HG03439 (cell line): Measurements from ENCODE around the gene NAA60.
"Not testable (repeated sequence)": the region's sequence is repeated elsewhere in the genome, so short reads cannot be mapped to it uniquely, and the experiment has no call there.

ENCODE experiments used
- ATAC-seq: cut with Tn5 transposase; IDR thresholded peaks from one replicate; pipeline ENCODE4 v1.9.1; 2021; ENCODE audit warnings: mild to moderate bottlenecking, moderate library complexity; ENCODE audit not compliant: unreplicated experiment

Gene NAA60

DNA sequence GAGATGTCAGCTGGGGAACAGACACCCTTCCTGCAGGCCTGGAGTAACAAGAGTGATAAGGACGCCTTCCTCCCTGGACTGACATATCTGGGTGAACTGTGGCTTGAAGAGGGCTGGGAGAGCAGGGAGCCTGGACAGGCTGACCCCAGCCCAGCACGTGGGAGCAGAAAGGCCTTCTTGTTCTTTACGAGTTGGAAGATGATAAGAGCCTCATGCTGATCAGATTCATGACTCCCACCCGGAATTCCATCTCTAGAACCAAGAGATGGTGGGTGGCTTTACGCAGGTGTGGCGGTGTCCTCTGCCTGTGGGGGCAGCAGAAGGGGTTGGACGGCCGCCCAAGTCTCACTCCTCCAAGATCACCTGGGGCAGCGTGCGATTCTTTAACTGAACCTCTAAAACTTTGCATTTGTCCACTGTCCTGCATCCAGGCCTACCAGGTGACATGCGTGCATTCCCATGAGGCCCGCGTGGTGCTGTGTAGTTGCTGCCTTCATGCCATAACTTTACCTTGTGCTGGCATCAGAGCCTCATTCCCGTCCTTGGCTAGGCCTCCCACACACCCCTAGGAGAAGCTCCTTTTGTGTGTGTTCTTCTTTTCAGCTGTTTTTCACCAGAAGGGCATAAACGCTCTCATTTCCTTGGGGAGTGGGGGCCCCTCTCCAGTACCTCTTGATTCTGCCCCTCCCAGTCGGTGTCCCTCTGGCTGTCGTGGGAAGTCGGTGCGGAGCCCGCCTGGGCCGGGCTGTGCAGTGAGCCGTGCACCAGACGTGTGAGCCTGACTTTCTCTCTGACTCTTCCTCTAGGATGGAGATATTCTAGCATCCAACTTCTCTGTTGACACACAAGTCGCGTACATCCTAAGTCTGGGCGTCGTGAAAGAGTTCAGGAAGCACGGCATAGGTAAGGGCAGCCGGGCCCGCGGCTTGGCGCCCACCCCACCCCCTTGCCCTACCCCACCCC is 38.5 kb downstream of the NAA60 start:
- ATAC-seq = no peak

DNA sequence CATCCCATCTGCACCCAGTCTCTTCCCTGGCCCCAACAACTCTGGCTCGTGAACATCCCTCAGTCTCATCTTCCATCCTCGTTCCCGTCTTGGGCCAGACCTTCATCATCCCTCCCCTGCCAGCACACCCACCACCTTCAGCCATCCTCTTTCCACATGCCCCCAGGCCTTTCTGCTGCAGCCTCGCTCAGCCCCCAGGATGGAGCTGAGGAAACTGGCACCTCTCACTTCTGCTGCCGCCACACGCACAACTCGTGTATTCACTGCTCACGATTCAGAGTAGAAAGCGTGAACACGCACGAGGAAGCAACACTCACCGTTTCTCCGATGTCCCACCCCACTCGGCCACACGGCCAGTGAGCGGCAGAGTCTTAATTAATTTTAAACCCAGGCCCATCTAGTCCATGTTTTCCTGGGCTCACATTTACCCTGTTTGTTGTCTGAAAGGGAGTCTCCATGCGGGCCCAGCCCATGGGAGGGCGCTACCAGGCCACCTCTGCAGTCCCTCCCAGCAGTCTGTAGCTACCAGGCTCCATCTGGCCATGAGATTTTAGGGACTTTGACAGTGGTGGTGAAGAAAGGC is 39.3 kb downstream of the NAA60 start:
- no peak for ATAC-seq

DNA sequence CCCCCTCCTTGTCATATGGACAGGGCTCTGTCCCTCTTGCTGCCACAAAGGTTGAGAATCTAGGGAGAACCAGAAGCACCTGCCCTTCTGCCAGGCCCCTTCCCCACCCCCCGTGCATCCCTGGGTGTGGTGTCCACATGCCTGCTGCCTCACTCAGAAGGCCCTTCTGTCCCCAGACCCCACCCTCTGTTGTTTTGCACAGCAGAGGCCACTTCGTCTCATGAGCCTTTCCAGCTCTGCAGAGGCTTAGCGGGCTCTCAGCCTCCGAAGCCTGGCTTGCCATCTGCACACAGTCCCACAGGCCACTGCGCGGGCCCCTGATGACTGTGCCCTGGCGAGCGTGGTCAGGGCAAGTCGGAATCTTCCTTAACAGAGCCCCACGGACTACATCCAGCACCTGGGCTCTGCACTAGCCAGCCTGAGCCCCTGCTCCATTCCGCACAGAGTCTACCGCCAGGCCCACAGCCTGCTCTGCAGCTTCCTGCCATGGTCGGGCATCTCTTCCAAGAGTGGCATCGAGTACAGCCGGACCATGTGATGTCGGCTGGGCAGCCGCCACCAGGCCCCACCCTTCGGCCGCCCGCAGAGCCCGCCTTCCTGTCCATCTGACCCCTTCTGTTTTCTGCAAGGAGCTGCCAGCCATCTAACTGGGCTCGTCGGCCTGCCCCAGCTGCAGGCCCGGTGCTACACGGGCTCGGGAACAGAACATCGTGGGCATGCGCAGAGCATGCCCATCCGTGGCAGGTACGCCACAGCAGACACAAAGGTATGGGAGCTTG is 41.0 kb downstream of the NAA60 start:
- ATAC-seq = no peak

DNA sequence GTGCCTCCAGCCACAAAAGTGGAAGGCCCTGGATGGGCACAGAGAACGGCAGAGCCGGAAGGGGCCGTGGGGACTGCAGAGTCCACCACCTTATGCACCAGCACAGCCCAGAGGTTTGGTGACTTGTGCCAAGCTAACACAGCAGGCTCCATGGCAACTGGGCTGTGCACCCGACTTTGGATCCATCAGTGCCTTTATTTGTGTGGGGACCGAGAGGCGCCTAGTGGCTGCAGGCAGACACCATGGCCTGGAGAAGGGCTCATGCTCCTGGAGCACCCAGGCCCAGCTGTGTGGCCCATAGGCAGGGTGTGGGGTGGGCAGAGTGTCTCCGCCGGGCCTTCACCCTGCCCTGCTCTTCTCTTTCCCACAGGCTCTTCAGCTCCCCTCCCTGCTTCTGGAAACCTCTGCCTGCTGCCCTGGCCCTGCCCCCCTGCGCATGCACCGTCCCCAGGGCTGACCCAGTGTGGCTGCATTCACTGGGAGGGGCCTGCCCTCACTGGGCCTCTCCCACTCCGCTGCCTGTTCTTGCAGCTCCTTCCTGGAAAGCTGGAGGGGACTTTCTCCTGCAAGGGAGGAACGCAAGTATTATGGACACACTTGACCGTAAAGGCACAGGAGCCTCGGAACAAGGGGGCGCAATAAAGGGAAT is 41.7 kb downstream of the NAA60 start:
- no peak for ATAC-seq

DNA sequence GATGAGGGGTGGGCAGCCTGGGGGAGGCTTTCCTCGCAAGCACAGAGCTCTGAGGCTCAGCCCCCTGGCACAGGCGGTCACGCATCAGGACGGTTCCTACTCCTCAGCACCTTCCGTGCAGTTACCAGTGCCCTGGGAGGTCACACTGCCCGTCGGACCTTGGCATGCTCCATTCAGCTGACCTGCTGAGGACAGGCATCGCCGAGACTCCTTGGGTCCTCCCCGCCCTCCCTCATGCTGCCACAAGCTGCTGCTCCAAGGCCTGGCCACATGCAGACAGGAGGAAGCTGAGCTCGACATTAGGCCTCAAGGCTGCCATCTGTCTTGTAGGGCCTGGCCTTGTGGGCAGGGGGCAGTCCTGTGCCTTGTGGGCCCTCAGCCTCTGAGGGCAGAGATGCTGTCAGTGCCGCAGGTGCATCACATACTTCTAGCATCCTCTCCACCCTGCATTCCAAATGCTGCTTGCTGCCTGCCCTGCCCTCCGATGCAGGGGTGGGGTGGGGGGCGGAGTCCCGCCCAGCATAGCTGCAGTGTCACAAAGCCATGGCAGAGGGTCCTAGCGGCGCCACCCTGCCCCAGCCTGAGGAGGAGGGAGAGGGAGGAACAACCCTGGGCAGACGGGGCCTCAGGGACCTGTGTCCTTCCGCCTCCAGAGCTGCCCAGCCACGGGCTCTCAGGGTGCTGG is 42.5 kb downstream of the NAA60 start:
- no peak for ATAC-seq

DNA sequence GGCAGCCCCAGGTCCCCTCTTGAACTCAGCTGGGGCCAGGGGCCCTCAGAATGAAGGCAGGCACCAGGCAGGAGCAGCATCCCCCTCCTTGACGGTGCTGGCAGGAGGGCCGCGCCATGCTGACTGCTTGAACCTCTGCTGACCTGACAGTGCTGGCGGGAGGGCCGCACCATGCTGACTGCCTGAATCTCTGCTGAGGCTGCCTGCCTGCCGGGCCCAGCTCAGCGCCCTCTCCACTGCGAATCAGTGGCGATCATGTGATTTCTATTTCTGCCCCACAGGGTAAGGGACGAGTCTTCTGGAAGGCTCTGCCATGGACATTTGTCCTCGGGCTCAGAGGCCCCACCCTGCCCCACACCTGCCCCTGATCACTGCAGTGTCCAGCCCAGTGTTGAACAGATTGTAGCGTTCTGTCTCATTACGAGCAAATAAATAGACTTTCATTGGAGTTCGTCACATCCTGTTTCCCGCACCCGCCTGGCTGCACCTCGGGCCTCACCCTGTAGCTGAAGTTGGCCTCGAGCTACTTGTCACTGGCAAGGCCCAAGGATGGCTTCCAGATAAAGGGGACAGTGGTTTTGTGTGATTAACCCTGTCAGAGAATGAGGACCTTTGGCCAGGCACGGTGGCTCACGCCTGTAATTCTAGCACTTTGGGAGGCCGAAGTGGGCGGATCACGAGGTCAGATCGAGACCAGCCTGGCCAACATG is 43.2 kb downstream of the NAA60 start:
- ATAC-seq = no peak

DNA sequence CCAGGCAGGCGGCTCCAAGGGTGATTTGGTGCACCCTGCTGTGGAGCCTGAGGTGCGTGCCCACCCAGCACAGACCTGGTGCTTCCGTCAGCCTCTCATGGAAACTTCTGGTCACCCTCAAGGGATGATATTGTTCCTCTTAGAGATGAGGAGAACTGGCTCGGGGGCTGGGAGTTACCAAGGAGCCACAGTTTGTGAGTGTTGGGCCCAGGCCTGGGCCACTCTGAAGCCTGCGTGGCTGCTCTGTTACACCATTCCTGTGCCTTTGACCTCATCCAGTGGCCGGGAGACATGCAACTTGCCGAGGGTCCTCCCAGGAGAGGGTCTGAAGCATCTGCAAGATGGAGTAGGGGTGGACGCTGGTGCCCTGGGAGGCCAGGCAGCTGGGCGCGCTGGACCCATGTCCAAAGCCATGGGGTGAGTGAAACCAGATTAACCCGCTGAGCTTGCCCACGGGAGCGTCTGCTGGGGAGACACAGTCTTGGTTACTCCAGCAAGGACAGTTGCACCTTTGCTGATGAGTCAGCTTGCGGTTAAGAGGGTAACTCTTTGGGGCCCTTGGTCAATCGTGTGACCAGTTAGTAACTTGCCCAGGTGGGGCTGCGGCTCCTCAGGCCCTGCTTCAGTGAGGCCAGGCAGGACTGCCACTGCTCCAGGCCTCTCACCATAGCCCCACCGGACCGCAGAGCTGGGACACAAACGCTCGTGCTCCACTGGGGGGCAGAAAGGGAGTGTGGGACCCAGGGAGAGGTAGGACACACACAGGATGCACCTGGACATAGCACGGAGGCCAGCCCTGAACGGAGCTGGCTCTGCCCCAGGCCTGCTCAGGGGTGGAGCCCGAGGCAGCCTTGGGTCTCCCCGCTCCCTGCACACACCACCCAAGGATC is 44.3 kb downstream of the NAA60 start:
- no peak for ATAC-seq

DNA sequence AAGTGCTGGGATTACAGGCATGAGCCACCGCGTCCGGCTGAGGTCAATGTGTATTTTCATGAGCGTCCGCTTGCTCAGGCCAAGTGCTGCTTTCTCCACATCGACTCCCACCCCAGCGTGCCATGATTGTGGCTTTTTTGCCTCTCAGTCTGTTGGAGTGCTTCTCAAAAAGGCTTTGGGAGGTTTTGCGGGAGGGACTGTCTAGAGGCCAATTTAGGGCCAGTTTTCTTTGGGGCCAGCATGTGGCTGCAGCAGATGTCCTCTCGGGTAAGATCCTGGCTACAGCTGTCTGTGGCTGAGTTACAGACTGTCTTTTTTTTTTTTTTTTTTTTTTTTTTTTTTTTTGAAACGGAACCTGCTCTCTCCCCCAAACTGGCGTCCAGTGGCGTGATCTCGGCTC is 45.3 kb downstream of the NAA60 start:
- no peak for ATAC-seq

DNA sequence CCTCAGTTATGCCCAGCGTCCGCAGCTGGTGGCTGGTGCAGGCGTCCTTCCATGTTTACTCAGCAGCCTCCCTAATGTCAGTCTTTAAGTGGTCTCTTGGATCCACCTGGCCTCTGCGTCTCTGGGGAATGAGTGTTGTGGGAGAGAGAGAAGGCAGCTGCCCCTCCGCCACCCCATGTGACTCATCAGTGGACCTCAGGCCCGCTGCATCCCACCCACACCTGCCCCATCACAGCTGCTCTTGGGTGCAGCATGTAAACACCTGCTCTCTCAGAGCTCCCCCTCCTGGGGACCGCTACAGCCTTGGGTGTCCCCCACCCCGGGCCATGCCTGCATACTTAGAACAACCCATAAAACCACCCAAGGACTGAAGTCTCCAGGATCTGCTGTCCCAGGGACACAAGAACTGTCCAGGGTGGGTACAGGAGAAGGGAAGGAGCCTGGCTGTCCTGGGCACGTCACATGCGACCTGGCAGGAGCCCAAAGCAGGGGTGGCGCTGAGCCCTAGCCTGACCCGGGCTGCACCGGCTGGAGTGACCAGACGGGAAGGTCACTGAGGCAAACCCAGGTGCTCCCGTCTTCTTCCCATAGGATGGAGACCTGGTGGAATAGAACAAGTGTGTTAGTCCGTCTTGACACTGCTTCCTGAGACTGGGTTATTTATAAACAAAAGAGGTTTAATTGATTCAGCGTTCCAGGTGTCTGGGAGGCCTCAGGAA is 47.6 kb downstream of the NAA60 start:
- no peak for ATAC-seq

DNA sequence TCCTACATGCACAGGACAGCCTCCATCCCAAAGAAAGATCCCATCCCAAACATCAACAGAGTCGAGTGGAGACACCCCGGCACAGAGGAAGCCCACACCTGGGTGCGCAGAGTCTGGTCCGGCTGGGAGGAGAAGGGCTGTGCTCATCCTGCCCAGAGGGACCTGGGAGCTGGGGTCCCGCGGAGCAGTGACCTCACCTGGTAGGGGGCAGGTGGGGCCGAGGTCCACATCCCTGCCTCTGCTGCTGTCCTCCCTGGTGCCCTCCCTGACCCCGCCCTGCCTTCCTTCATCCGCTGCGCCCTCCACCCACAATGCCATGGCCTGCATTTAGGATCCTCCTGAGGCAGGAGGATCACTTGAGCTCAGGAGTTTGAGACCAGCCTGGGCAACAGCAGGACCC is 48.9 kb downstream of the NAA60 start:
- ATAC-seq = no peak

DNA sequence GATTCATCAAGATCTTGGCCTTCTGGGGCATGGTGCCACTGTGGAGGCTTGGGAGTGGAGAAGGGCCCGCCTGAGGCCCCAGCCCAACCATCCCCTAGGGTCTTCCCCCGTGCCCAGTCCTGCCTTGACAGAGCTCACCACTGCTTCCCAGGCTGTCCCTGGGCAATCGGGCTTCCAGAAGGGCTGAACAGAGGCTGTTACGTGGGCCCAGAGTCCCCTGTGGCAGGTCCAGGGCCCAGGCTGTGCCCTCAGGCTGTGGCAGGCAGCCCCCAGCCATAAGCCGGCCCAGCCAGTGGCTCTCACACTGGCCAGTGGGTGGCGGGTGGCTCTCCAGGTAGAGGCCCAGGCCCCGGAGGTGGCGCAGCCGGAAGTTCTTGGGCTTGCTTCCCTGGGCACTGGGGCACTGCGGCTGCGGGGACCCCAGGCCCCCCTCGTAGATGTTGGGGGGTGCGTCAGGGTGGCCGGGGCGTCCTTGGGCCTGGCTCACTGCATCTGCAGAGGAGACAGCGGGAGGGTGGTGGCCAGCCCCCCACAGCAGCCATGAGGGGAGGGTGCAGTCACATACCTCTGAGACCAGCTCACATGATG is 51.0 kb downstream of the NAA60 start:
- ATAC-seq = no peak

DNA sequence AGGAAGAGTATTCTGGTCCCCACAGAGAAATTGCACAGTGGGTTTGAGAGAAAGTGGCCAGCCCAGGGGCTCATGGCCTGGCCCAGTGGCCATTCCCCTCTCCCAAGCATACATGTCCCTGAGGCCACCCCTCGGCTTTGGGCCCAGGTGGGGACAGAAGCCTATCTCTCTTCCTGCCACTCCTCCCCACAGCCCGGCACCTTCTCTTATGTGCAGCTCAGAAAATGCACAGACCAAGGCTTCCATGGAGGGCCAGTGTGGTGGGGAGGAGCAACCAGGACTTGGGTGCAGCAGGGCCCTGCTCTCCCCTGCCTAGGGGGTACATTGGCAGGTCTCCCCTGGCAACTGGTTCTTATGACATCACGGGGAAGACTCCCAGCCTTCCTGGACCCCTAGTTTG is 51.7 kb downstream of the NAA60 start, which contains the start of gene C16orf90:
TSS of gene C16orf90 (minus strand) at position 314 of the 400 bp plus-strand sequence. CDS start at position 246, 68 bp downstream.
- no peak for ATAC-seq

DNA sequence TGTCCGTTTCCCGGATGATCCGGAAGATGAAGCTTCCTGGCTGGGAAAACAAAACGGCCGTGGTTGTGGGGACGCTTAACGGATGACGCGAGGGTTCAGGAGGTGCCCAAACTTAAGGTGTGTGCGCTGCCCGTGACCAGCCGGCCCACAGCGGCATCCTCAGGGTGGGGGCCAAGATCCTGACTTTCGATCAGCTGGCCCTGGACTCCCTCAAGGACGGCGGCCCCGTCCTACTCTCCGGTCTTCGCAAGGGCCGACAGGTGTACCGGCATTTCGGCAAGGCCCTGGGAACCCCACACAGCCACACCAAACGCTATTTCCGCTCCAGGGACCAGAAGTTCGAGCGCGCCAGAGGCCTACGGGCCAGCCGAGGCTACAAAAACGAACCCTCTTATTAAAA is 52.9 kb downstream of the NAA60 start:
- no peak for ATAC-seq

DNA sequence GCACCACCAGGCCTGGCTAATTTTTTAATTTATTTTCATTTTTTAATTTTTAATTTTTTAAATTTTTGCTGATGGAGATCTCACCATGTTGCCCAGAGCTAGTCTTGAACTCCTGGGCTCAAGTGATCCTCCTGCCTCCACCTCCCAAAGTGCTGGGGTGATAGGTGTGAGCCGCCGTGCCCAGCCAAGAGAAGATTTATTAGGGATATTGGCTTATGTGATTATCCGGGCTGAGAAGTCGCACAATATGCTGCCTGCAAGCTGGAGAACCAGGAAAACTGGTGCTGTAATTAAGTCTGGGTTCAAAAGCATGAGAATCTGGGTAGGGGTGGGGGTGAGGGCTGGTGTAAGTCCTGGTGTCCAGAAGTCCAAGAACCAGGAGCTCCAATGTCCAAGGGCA is 54.3 kb downstream of the NAA60 start:
- no peak for ATAC-seq

DNA sequence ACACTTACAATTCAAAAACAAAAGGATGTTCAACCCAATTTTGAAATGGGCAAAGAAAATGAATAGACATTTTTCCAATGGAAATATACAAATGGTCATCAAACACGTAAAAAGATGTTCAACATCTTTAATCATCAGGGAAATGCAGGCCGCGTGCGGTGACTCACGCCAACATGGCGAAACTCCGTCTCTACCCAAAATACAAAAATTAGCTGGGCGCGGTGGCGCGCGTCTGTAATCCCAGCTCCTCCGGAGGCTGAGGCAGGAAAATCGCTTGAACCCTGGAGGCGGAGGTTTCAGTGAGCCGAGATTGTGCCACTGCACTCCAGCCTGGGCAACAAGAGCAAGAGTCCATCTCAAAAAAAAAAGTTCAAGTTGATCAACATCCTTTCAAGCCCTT is 55.5 kb downstream of the NAA60 start:
- no peak for ATAC-seq

DNA sequence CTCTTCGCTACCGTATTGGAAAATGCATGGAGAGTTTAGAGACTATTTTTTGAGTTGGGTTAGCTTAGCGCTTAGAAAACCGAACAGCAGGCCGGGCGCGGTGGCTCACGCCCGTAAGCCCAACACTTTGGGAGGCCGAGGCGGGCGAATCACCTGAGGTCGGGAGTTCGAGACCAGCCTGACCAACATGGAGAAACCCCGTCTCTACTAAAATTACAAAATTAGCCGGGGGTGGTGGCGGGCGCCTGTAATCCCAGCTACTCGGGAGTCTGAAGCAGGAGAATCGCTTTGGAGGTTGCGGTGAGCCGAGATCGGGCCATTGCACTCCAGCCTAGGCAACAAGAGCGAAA is 57.9 kb downstream of the NAA60 start:
- not testable (repeated sequence) for ATAC-seq

DNA sequence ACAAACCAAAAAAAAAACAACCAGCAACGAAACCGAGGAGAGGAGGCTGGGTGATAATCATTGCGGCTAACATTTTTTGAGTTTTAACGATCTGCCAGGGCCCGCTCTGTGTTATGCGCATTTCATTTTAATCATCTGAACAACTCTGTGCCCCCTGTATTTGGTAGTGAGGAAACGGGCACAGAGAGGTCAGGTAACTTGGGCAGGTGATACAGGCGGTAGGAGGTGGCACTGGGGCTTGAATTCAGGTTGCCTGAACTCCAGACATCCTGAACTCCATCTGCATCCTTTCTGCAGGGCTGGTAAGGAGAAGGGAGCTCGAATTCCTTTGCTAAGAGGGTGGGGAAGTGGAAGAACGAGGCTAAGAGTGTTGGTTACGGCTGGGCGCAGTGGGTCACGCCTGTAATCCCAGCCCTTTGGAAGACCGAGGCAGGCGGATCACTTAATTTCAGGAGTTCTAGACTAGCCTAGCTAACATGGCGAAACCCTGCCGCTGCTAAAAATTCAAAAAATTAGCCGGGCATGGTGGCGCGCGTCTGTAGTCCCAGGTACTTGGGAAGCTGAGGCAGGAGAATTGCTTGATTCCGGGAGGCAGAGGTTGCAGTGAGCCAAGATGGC is 58.4 kb downstream of the NAA60 start:
- ATAC-seq = no peak
